H1 (cell line): ENCODE data around the gene MAGI1. TPM values are rescaled to one million over a fixed set of nuclear protein-coding genes. Genes with fewer than 3 reads are reported as not detected.

ENCODE experiments used
- CTCF ChIA-PET: fragments of 300-600 bp; sonication (Branson Sonifier 250); formaldehyde crosslinking; loops from one replicate; lab custom pipeline; 2021; ENCODE audit not compliant: partially characterized antibody; lab: Charles Lee
- POLR2A ChIA-PET: fragments of 300-600 bp; sonication (Branson Sonifier 250); formaldehyde crosslinking; loops from one replicate; lab custom pipeline; 2021; ENCODE audit warnings: inconsistent platforms; ENCODE audit not compliant: partially characterized antibody; lab: Charles Lee
- DNase-seq, 2 experiments: peaks; one replicate each; pipeline versions ENCODE4 v3.0.0 to v3.0.0-alpha.2; 2010 to 2022; ENCODE audit warnings: low spot score in 2 of 2, low read depth in 1 of 2, mixed read lengths in 1 of 2
- FAIRE-seq: peaks from 2 replicates; lab custom pipeline; 2011; peaks lifted over from hg19 to GRCh38; lab: Jason Lieb, UNC
- H2AFZ ChIP-seq: 2 replicates; pipeline ENCODE4 v1.8.1; 2012; ENCODE audit warnings: low read length, inconsistent platforms
- H2AK5ac ChIP-seq: 2 replicates; pipeline ENCODE4 v1.6.1; 2013; ENCODE audit warnings: low read depth, low read length
- H2BK120ac ChIP-seq: replicated peaks from 2 replicates; pipeline ENCODE3; 2013; ENCODE audit warnings: low read depth, low read length, inconsistent platforms
- H2BK12ac ChIP-seq: 2 replicates; pipeline ENCODE4 v1.6.1; 2013; ENCODE audit warnings: low read depth, low read length
- H2BK15ac ChIP-seq: 2 replicates; pipeline ENCODE4 v1.6.1; 2013; ENCODE audit warnings: low read length
- H2BK20ac ChIP-seq: 2 replicates; pipeline ENCODE4 v1.6.1; 2013; ENCODE audit warnings: low read length
- H2BK5ac ChIP-seq: 2 replicates; pipeline ENCODE4 v1.6.1; 2013; ENCODE audit warnings: low read depth, low read length
- H3K14ac ChIP-seq: 2 replicates; pipeline ENCODE4 v1.6.1; 2013; ENCODE audit warnings: inconsistent platforms; ENCODE audit not compliant: insufficient read length
- H3K18ac ChIP-seq: 2 replicates; pipeline ENCODE4 v1.6.1; 2013; ENCODE audit warnings: low read length; ENCODE audit errors: extremely low read depth
- H3K23ac ChIP-seq: 2 replicates; pipeline ENCODE4 v1.6.1; 2013; ENCODE audit warnings: inconsistent platforms; ENCODE audit not compliant: insufficient read length
- H3K23me2 ChIP-seq: 2 replicates; pipeline ENCODE4 v1.6.1; 2013; ENCODE audit warnings: low read depth, low read length
- H3K27ac ChIP-seq: 2 replicates; pipeline ENCODE4 v1.6.1; 2011; ENCODE audit warnings: low read depth, low read length, inconsistent platforms
- H3K27me3 ChIP-seq, 4 experiments: replicated peaks in 1 of 4; 1 replicate in 1 of 4; 2 replicates in 3 of 4; pipeline versions ENCODE4 v1.6.1 to v1.8.1; 2011 to 2013; ENCODE audit warnings: low read length in 3 of 4, mild to moderate bottlenecking in 3 of 4, inconsistent platforms in 2 of 4, mixed read lengths in 2 of 4, moderate library complexity in 1 of 4; ENCODE audit not compliant: control insufficient read depth in 3 of 4, insufficient read depth in 3 of 4; ENCODE audit errors: extremely low read depth in 1 of 4
- H3K36me3 ChIP-seq, 4 experiments: 2 replicates each; pipeline versions ENCODE4 v1.6.1 to v1.8.1; 2011 to 2013; ENCODE audit warnings: mild to moderate bottlenecking in 4 of 4, low read length in 3 of 4, moderate library complexity in 2 of 4, control low read depth in 1 of 4, inconsistent platforms in 1 of 4; ENCODE audit not compliant: insufficient read depth in 4 of 4, control insufficient read depth in 2 of 4
- H3K4ac ChIP-seq: replicated peaks from 2 replicates; pipeline ENCODE3; 2013; ENCODE audit warnings: low read length, low read depth, mixed read lengths, inconsistent platforms; ENCODE audit not compliant: insufficient read length
- H3K4me1 ChIP-seq, 4 experiments: replicated peaks in 1 of 4; 1 replicate in 1 of 4; 2 replicates in 3 of 4; pipeline versions ENCODE4 v1.6.1 to v1.8.1; 2011 to 2013; ENCODE audit warnings: low read length in 3 of 4, inconsistent platforms in 2 of 4, mixed read lengths in 1 of 4; ENCODE audit not compliant: insufficient read depth in 4 of 4, control insufficient read depth in 3 of 4
- H3K4me2 ChIP-seq, 2 experiments: 2 replicates each; pipeline versions ENCODE4 v1.6.1 to v1.8.1; 2011 to 2013; ENCODE audit warnings: low read depth in 2 of 2, low read length in 2 of 2, control low read depth in 1 of 2, inconsistent platforms in 1 of 2, mild to moderate bottlenecking in 1 of 2; ENCODE audit not compliant: insufficient read depth in 1 of 2
- H3K4me3 ChIP-seq, 4 experiments: fragments of 200-600, 300-600 bp in 1 of 4; sonication (generic), shearing (Covaris generic), sonication (Bioruptor Twin) in 1 of 4; 2 replicates each; pipeline versions ENCODE4 v1.5.1 to v1.8.1; 2011 to 2016; ENCODE audit warnings: low read length in 4 of 4, low read depth in 3 of 4, control low read depth in 2 of 4, inconsistent platforms in 2 of 4, mild to moderate bottlenecking in 2 of 4, mixed read lengths in 1 of 4, moderate library complexity in 1 of 4; ENCODE audit not compliant: insufficient read depth in 2 of 4; ENCODE audit errors: extremely low read depth in 1 of 4
- H3K56ac ChIP-seq: replicated peaks from 2 replicates; pipeline ENCODE3; 2013; ENCODE audit warnings: low read depth, mild to moderate bottlenecking, mixed read lengths, low read length, inconsistent platforms; ENCODE audit not compliant: insufficient read length
- H3K79me1 ChIP-seq: 2 replicates; pipeline ENCODE4 v1.6.1; 2013; ENCODE audit warnings: low read depth, low read length, control low read depth
- H3K79me2 ChIP-seq, 2 experiments: 2 replicates each; pipeline versions ENCODE4 v1.6.1 to v1.8.1; 2012 to 2013; ENCODE audit warnings: low read length in 2 of 2, mild to moderate bottlenecking in 2 of 2, inconsistent platforms in 1 of 2; ENCODE audit not compliant: insufficient read depth in 2 of 2, control insufficient read depth in 1 of 2
- H3K9ac ChIP-seq, 4 experiments: replicated peaks in 1 of 4; 1 replicate in 1 of 4; 2 replicates in 3 of 4; pipeline versions ENCODE4 v1.6.1 to v1.8.1; 2011 to 2013; ENCODE audit warnings: low read depth in 3 of 4, low read length in 3 of 4, control low read depth in 2 of 4, mild to moderate bottlenecking in 2 of 4, moderate library complexity in 2 of 4, inconsistent platforms in 1 of 4; ENCODE audit errors: extremely low read depth in 1 of 4
- H3K9me3 ChIP-seq, 2 experiments: 2 replicates each; pipeline versions ENCODE4 v1.6.1 to v1.8.1; 2012 to 2013; ENCODE audit warnings: mild to moderate bottlenecking in 2 of 2, moderate library complexity in 2 of 2, control low read depth in 1 of 2, inconsistent platforms in 1 of 2, low read depth in 1 of 2, low read length in 1 of 2, mixed read lengths in 1 of 2; ENCODE audit not compliant: insufficient read depth in 2 of 2
- H4K20me1 ChIP-seq, 2 experiments: replicated peaks in 1 of 2; 2 replicates each; pipeline versions ENCODE3 to v1.8.1; 2011 to 2013; ENCODE audit warnings: inconsistent platforms in 2 of 2, low read length in 2 of 2, mild to moderate bottlenecking in 1 of 2; ENCODE audit not compliant: insufficient read depth in 2 of 2, control insufficient read depth in 1 of 2
- H4K5ac ChIP-seq: 2 replicates; pipeline ENCODE4 v1.6.1; 2013; ENCODE audit warnings: low read length, low read depth, mixed read lengths, inconsistent platforms; ENCODE audit not compliant: insufficient read length
- H4K8ac ChIP-seq: 2 replicates; pipeline ENCODE4 v1.8.0; 2013; ENCODE audit warnings: mild to moderate bottlenecking, moderate library complexity, low read length, inconsistent platforms; ENCODE audit not compliant: insufficient read depth; ENCODE audit errors: extremely low read depth
- H4K91ac ChIP-seq: replicated peaks from 2 replicates; pipeline ENCODE3; 2013; ENCODE audit warnings: low read length, mixed read lengths, inconsistent platforms; ENCODE audit not compliant: insufficient read length
- ATF2 ChIP-seq: IDR thresholded peaks from 2 replicates; pipeline ENCODE4 v1.6.1; 2012; ENCODE audit warnings: low read length, inconsistent platforms
- BCL11A ChIP-seq, 2 experiments: IDR thresholded peaks; one replicate each; pipeline ENCODE4 v1.6.1; 2011; ENCODE audit warnings: low read depth in 2 of 2, low read length in 2 of 2, mild to moderate bottlenecking in 2 of 2
- BRCA1 ChIP-seq: IDR thresholded peaks from 2 replicates; pipeline ENCODE4 v1.6.1; 2012; ENCODE audit warnings: low read depth, low read length, improper control_type of control experiment
- CHD1 ChIP-seq: IDR thresholded peaks from 2 replicates; pipeline ENCODE4 v1.6.1; 2012; ENCODE audit warnings: low read depth, low read length, improper control_type of control experiment
- E2F6 ChIP-seq: IDR thresholded peaks from 2 replicates; pipeline ENCODE4 v1.6.1; 2012; ENCODE audit warnings: inconsistent platforms
- HDAC2 ChIP-seq, 2 experiments: fragments of 300-600 bp in 1 of 2; sonication (generic) in 1 of 2; IDR thresholded peaks; 2 replicates each; pipeline ENCODE4 v1.6.1; 2011 to 2012; ENCODE audit warnings: low read depth in 2 of 2, low read length in 2 of 2, mild to moderate bottlenecking in 2 of 2, moderate library complexity in 2 of 2, borderline replicate concordance in 1 of 2, inconsistent platforms in 1 of 2
- HDAC6 ChIP-seq: IDR thresholded peaks from one replicate; pipeline ENCODE4 v1.7.1; 2012; ENCODE audit warnings: low read depth, mild to moderate bottlenecking, inconsistent platforms, low read length, moderate library complexity
- SIRT6 ChIP-seq: IDR thresholded peaks from one replicate; pipeline ENCODE4 v1.7.1; 2012; ENCODE audit warnings: low read length, inconsistent platforms
- SIX5 ChIP-seq: IDR thresholded peaks from 2 replicates; pipeline ENCODE4 v1.6.1; 2011; ENCODE audit warnings: mild to moderate bottlenecking, low read depth, low read length
- SP1 ChIP-seq: IDR thresholded peaks from 2 replicates; pipeline ENCODE4 v1.6.1; 2011; ENCODE audit warnings: low read depth, low read length
- TAF7 ChIP-seq: optimal IDR thresholded peaks from 2 replicates; pipeline ENCODE3; 2011; ENCODE audit warnings: low read depth, mild to moderate bottlenecking, inconsistent platforms, low read length, moderate library complexity, borderline replicate concordance
- WGBS, 2 experiments: shearing (Covaris generic) in 1 of 2; methylation state at CpG; one replicate each; pipeline versions ENCODE4 v1.1.6 to v1.1.7; 2013 to 2015; ENCODE audit warnings: low lambda C conversion rate in 2 of 2, mixed read lengths in 2 of 2, inconsistent platforms in 1 of 2, low coverage in 1 of 2, missing lambda C conversion rate in 1 of 2; ENCODE audit not compliant: insufficient replicate concordance in 2 of 2, insufficient coverage in 1 of 2, insufficient read length in 1 of 2; ENCODE audit errors: extremely low coverage in 1 of 2, missing lambda C conversion rate in 1 of 2; 5-methylcytosine and 5-hydroxymethylcytosine counted together
- polyA plus RNA-seq, 7 experiments: library from polyadenylated mRNA; depleted of rRNA in 3 of 7; stranded (reverse) in 5 of 7; unstranded in 2 of 7; fragments of >200 nt in 5 of 7; fragments of 200-250 nt in 2 of 7; gene quantifications; 1 replicate in 5 of 7; 2 replicates in 1 of 7; 4 replicates in 1 of 7; pipeline versions ENCODE4 v1.2.1 to v1.2.3, GENCODE V29; 2011 to 2013; ENCODE audit warnings: missing spikeins in 2 of 7, mixed read lengths in 2 of 7
- total RNA-seq: library from RNA; stranded (reverse); fragmentation: NEBNext Ultra II Directional; extraction: Animal tissue kit (Norgen Biotek cat#: 25700); gene quantifications from 2 replicates; pipeline ENCODE4 v1.2.1, GENCODE V29; 2021

MAGI1 gene
- total and polyA plus RNA-seq, 2 of the 8 experiments (the other 6 are each of a cell fraction or from before 2014, with no cell fraction given): 19.8 to 78.0 TPM

- no peak overlapping the region for H3K14ac ChIP-seq
- no peak overlapping the region for H4K91ac ChIP-seq
- H2BK12ac ChIP-seq: no peak overlapping the region
- CTCF ChIA-PET: interaction anchor here (0.6 to 1.8 kb wide), 4 partner anchors 13 to 940 kb away, joined by 3 to 7 read pairs (median 3); no protein-coding TSS in a partner anchor
- H2AK5ac ChIP-seq: no peak overlapping the region
- no peaks in the 10 kb centered on the region for H3K36me3 ChIP-seq
- WGBS, 2 experiments: 91% methylated on average over 5 of the region's 5 CpGs; no CpG with 5 or more reads in 1 of the 2 experiments
- no peak overlapping the region for H2BK120ac ChIP-seq
- no peaks in the 10 kb centered on the region for H4K20me1 ChIP-seq
- peaks cover 0 to 5% (median 0%) of the 10 kb centered on the region in 4 experiments; a peak in 1 of 7 replicates for H3K4me1 ChIP-seq
- H2BK20ac ChIP-seq: no peak overlapping the region
- no peak overlapping the region for H3K4me2 ChIP-seq
- H3K23me2 ChIP-seq: no peaks in the 10 kb centered on the region
- FAIRE-seq (no peak), DNase-seq (no peak)
- no peak for TF ChIP-seq ATF2
- TF ChIP-seq SIX5: no peak
- TF ChIP-seq SP1: no peak
- no peak for TF ChIP-seq HDAC2 (IDR thresholded peaks at IDR 0.05; ENCODE audit: borderline replicate concordance in 1 of 2, low read depth in 2 of 2, low read length in 2 of 2)
- no peak for TF ChIP-seq E2F6
- TF ChIP-seq BRCA1: no peak
- no peak for TF ChIP-seq TAF7
- TF ChIP-seq HDAC6: no peak
- no peak for TF ChIP-seq BCL11A (IDR thresholded peaks at IDR 0.05; ENCODE audit: low read depth in 2 of 2, low read length in 2 of 2)
- TF ChIP-seq CHD1: no peak
- TF ChIP-seq SIRT6: no peak
- H3K27ac ChIP-seq: no peak overlapping the region
- no peak overlapping the region for H4K8ac ChIP-seq
- no peak overlapping the region for H2BK5ac ChIP-seq
- H3K9ac ChIP-seq: no peak overlapping the region
- H3K56ac ChIP-seq: no peak overlapping the region
- no peak overlapping the region for H4K5ac ChIP-seq
- H2BK15ac ChIP-seq: no peak overlapping the region
- H3K79me1 ChIP-seq: no peaks in the 10 kb centered on the region; the same call in 1 of the 2 replicates
- H3K4me3 ChIP-seq: no peak overlapping the region
- H2AFZ ChIP-seq: no peak overlapping the region
- POLR2A ChIA-PET: no interaction called here
- no peak overlapping the region for H3K23ac ChIP-seq
- H3K9me3 ChIP-seq: no peaks in the 10 kb centered on the region
- no peaks in the 10 kb centered on the region for H3K27me3 ChIP-seq
- peaks cover 2 to 22% of the 10 kb centered on the region in 2 experiments; a peak in 3 of 4 replicates for H3K79me2 ChIP-seq
- H3K18ac ChIP-seq: no peak overlapping the region
- no peak overlapping the region for H3K4ac ChIP-seq
Measured at GRCh38 chr3:65861718-65862117, 177.0 kb downstream of the MAGI1 start.
